ENCODE measurements around the gene BCL11B. TPM values are rescaled to one million over a fixed set of nuclear protein-coding genes. Genes with fewer than 3 reads are reported as not detected.
A peak's percentile ranks its signal among the peaks of the same experiment; 100 is the strongest.

BCL11B gene
- polyA plus RNA-seq, 3 donors from 2014 or later = 0.75 to 3.1 (median 1.0) TPM

DNA sequence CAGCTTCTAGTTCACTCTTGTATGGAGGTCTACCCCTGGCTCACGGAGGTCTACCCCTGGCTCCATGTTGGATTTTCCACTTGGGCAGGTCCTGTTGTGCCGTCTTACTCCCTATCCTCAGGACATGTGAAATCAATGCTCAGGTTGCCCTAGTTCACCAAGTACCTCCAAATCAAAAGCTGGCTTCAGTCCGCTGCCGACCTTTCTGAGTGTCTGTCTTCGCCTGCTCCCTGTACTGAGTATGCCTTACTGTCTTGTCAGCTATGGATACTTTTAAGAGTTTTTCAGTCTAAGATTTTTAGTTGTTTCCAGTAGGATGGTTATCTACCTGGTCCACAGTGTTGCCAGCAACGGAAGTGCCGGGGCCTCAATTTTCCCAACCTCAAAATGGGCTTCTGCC lies 40.1 kb upstream of the BCL11B start:
- Mint-ChIP-seq H3K4me3 (no peak overlapping the region), H3K4me1 (peaks cover 34 to 36% of the 10 kb centered on the region in 2 donors), H3K36me3 (peaks cover 0 to 4% (median 0%) of the 10 kb centered on the region in 3 donors), H3K9me3 (no peaks in the 10 kb centered on the region), H3K27me3 (ENCODE audit: low read depth in 3 of 3) (peaks cover 0 to 17% (median 2%) of the 10 kb centered on the region in 3 donors), H3K27ac (no peak overlapping the region)
- DNase-seq = no peak

DNA sequence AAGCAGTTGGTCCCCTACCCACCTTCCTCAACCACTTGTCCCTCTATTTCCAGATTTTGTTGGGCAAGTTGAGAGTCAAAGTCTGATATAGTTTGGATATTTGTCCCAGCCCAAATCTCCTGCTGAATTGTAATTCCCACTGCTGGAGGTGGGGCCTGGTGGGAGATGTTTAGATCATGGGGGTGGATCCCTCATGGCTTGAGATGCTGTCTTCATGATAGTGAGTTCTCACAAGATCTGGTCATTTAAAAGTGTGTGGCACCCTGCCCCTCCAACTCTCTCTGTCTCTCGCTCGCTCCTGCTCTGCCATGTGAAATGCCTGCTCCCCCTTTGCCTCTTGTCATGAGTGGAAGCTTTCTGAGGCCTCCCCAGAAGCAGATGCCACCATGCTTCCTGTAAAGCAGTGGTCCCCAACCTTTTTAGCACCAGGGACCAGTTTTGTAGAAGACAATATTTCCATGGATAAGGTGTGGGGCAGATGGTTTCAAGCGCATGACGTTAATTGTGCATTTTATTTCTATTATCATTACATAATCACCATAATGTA lies 37.3 kb upstream of the BCL11B start:
- peaks cover 0 to 4% (median 0%) of the 10 kb centered on the region in 3 donors for H3K36me3 Mint-ChIP-seq
- H3K9me3 Mint-ChIP-seq = no peaks in the 10 kb centered on the region
- peaks cover 7 to 8% of the 10 kb centered on the region in 2 donors for H3K4me1 Mint-ChIP-seq
- peaks cover 0 to 13% (median 2%) of the 10 kb centered on the region in 3 donors for H3K27me3 Mint-ChIP-seq (ENCODE audit: low read depth in 3 of 3)
- no peak overlapping the region for H3K4me3 Mint-ChIP-seq
- H3K27ac Mint-ChIP-seq = no peak overlapping the region
- no peak for DNase-seq

DNA sequence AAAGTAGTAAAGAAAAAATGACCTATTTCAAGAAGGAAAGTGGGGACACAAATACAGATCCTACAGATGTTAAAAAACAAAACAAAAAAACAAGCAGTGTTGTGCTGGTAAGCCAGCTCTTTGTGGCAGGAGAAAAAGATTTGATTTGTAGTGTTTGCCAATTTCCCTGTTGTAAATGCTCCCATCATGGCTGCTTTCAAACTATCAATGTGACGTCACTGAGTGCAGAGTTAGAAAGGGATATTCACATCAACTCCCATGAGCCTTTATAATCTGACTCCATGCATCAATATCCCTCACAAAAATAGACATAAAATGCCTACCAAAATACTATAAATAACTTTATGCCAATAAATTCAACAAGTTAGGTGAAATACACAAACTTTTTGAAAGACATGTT lies 32.2 kb upstream of the BCL11B start:
- peaks cover 0 to 8% (median 4%) of the 10 kb centered on the region in 6 donors for H3K9me3 Mint-ChIP-seq
- no peak overlapping the region for H3K4me3 Mint-ChIP-seq
- H3K27me3 Mint-ChIP-seq (ENCODE audit: low read depth in 3 of 3) = peaks cover 0 to 7% (median 0%) of the 10 kb centered on the region in 3 donors
- H3K27ac Mint-ChIP-seq = no peak overlapping the region
- H3K4me1 Mint-ChIP-seq = peaks cover 0 to 3% of the 10 kb centered on the region in 2 donors
- H3K36me3 Mint-ChIP-seq = peaks cover 0 to 9% (median 0%) of the 10 kb centered on the region in 3 donors
- DNase-seq = no peak

DNA sequence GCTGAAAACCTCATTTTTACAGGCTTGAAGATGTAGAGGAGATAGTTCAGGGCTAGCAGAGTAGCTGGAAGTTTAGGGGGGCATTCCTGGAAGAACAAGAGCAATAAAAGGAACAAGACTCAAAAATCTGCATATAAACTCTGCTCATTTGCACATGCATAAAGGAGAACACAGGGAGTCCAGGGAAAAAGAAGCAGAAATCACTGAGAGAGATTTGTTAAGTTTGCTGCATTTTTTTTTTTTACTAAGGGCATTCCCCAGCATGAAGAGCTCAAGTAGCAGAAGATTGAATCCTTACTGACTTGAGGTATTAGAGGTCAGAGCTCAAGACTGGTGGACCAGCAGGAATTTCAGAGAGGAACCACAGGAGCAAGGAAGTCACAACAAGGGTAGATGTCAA lies 28.2 kb upstream of the BCL11B start:
- Mint-ChIP-seq H3K27me3 (ENCODE audit: low read depth in 3 of 3) (peaks cover 0 to 11% (median 5%) of the 10 kb centered on the region in 3 donors), H3K9me3 (peaks cover 0 to 13% (median 6%) of the 10 kb centered on the region in 6 donors), H3K36me3 (peaks cover 4 to 13% (median 4%) of the 10 kb centered on the region in 3 donors), H3K4me1 (no peaks in the 10 kb centered on the region), H3K4me3 (no peak overlapping the region), H3K27ac (no peak overlapping the region)
- DNase-seq = no peak

DNA sequence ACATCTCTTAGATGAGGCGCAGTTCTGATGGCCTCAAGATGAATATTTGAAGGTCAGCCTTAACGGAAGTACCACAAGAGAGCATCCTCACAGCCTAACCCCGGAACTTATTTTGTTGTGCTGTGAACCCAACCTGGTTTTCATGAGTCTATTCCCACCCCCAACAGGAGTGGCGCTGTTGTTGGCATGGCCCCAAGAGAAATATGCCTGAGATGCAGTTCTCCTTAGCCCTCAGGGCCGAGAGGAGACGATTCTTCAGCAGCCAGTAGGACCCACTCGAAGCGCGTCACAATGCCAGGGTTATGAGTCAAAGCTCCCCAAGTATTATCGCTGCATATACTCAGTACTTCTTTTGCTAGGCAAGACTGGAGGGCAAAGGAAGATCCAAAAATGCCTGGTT lies 24.5 kb upstream of the BCL11B start:
- Mint-ChIP-seq H3K4me1 (peaks cover 3 to 5% of the 10 kb centered on the region in 2 donors), H3K36me3 (peaks cover 4 to 13% (median 8%) of the 10 kb centered on the region in 3 donors), H3K9me3 (peaks cover 0 to 12% (median 6%) of the 10 kb centered on the region in 6 donors), H3K27me3 (ENCODE audit: low read depth in 3 of 3) (peaks cover 2 to 10% (median 8%) of the 10 kb centered on the region in 3 donors), H3K27ac (no peak overlapping the region), H3K4me3 (no peak overlapping the region)
- DNase-seq = no peak

DNA sequence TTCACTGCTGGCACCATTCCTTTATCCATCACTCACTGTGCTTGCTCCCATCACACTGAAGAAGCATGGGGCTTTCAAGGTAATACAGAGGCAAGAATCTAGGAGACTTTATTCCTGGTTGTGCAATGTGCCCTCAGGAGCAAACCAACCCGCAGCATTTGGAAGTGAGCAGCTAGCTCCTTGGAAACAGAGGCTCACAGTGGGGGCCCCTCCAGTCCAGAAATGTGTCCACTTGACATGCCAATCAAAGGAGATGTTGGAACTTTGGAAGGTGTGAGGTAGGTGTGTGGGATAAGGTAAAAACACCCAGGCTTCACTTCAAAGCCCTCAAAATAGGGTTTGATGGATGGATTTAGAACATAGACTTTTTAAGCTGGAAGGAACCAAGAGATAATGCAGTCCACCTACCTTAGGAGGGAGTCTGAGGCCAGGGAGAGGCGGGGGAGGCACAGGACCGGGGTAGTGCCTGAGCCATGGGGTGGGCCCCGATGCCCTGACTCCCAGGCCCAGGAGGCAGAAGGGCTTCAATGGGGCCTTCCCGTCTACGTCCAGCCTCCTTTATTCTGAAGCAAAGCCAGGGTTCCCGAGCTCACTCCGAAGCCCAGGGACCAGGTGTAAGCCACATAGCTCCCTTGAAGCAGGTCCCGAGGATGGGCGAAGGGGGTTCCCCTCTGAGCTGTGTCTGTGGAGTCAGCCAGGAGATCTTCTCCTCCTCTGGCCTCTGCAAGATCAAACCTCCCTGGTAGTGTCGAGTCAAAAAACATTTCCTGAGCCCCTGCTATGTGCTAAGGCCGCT lies 17.6 kb upstream of the BCL11B start:
- Mint-ChIP-seq H3K27me3 (ENCODE audit: low read depth in 3 of 3) (peaks cover 4 to 13% (median 7%) of the 10 kb centered on the region in 3 donors), H3K36me3 (peaks cover 7 to 15% (median 11%) of the 10 kb centered on the region in 3 donors), H3K4me1 (peaks cover 54 to 61% of the 10 kb centered on the region in 2 donors), H3K4me3 (peak overlapping the region in 2 of 5 donors; percentile 19 to 36), H3K27ac (peak overlapping the region in 2 of 6 donors; percentile 61 to 75), H3K9me3 (no peaks in the 10 kb centered on the region)
- DNase-seq = no peak

DNA sequence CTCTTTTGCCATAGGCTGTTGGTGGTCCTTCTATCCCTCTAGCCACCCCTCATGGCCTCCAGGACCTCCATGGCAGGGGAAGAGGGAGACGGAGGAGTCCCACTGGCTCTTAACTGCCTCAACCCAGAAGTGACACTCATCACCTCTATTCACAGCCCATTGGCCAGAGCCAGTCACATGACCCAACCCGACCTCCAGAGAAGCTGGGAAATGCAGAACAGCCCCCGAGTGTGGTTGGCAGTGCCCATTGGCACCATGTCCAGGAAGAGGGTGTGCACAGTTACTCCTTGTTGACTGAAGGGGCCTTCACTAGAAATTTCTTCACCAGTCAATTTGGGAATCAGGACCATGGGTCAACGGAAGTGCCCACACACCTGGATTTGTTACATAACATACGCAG lies 17.0 kb upstream of the BCL11B start:
- Mint-ChIP-seq H3K4me1 (peaks cover 60 to 67% of the 10 kb centered on the region in 2 donors), H3K27me3 (ENCODE audit: low read depth in 3 of 3) (peaks cover 2 to 13% (median 7%) of the 10 kb centered on the region in 3 donors), H3K36me3 (peaks cover 7 to 19% (median 11%) of the 10 kb centered on the region in 3 donors), H3K27ac (peak overlapping the region in 2 of 6 donors; percentile 23 to 75), H3K9me3 (no peaks in the 10 kb centered on the region), H3K4me3 (peak overlapping the region in 1 of 5 donors; percentile 36)
- DNase-seq = no peak

DNA sequence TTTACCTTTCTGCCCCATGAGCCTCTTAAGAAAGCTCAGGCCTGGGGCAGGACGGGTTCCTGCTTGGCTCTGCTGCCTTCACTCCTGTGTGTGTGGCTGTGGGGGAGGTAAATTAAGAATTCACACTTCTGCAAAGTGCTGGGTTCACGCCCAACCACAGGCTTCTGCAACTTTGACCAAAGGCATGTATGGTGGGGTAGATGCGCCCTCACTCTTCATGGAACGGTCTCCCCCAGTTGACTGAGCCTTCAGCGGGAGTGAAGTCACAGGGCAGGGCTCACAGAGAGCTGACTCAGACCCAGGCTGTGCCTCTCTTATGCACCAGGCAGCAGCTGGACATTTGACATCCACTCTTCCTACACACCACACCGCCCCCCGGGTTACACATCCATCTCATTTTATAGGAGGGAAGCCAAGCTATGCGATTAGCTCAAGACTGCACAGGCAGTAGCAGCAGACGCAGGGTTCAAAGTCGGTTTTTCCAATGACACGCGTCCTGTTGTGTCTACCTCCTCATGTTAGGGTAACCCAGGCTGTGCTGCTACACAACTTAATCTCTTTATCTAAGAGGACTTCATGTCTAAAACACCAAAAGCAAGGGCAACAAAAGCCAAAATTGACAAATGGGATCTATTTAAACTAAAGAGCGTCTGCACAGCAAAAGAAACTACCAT lies 15.4 kb upstream of the BCL11B start:
- peak; percentile 84 to 86 (median 85) for DNase-seq

DNA sequence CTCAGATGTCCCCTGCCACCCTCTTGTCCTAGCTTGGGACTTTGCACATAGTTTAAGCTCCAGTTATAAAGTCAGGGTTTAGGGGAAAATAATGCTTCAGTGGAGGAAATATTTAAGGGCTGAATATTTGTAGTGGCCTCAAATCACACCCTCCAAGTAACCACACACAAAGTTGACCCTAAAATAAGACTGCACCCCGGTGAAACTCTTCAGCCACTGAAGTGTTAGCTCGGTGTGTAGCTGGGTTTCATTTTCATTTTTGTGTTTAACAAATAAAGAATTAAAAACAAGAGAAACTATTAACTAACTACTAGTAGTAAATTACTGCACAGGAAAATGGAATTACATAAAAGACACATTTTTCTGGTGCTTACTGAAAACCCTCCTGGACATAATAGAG lies 14.8 kb upstream of the BCL11B start:
- peaks cover 2 to 13% (median 7%) of the 10 kb centered on the region in 3 donors for H3K27me3 Mint-ChIP-seq (ENCODE audit: low read depth in 3 of 3)
- peak overlapping the region; percentile 94 to 99 (median 96) for H3K27ac Mint-ChIP-seq
- DNase-seq = peak; percentile 56 to 61 (median 56)
- peaks cover 10 to 25% (median 15%) of the 10 kb centered on the region in 3 donors for H3K36me3 Mint-ChIP-seq
- peak overlapping the region; percentile 90 to 97 (median 95) for H3K4me3 Mint-ChIP-seq
- H3K9me3 Mint-ChIP-seq = no peaks in the 10 kb centered on the region
- H3K4me1 Mint-ChIP-seq = peaks cover 75 to 80% of the 10 kb centered on the region in 2 donors

More for the DNA sequence above, 15.4 kb upstream of the BCL11B start:
- Mint-ChIP-seq H3K9me3 (no peaks in the 10 kb centered on the region), H3K27me3 (ENCODE audit: low read depth in 3 of 3) (peaks cover 2 to 13% (median 7%) of the 10 kb centered on the region in 3 donors), H3K4me1 (peaks cover 70 to 79% of the 10 kb centered on the region in 2 donors), H3K36me3 (peaks cover 10 to 28% (median 15%) of the 10 kb centered on the region in 3 donors), H3K27ac (peak overlapping the region; percentile 94 to 99 (median 96)), H3K4me3 (peak overlapping the region; percentile 90 to 97 (median 95))

DNA sequence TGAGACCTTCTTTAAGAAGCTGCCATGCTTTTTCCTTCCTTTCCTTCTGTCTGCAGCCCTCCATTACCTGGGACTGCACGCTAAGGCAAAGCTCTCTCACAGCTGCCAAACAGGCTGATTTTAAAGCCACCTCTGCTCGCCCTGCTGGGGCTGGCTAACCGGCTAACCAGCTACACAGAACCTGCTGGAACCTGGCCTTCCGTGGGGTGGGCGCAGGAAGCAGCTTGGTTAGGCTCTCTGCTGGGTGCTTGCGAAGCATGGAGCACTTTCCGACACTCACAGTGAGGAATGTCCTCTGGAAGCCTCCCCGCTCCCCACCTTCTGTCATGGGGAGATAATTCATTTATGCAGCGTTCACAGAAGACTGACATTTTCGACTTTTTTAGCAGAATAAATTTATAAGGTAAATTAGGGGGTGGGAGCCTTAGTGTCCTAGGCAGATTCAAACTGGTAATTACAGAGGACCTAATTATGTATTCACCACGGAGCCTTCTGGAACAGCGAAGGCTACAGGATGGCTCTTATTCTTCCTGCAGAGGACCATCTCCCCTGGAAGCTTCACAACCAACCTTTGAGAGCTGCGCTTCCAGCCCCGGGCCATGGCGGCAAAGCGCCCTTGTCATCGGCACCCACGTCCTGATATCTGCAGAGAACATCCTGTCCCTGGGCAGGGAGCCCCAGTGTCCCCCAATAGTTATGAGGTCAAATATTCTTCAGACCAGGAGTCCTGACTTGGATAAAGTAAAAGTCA lies 12.4 kb upstream of the BCL11B start:
- peak overlapping the region; percentile 90 to 97 (median 95) for H3K4me3 Mint-ChIP-seq
- no peaks in the 10 kb centered on the region for H3K9me3 Mint-ChIP-seq
- no peak for DNase-seq
- peaks cover 14 to 37% (median 19%) of the 10 kb centered on the region in 3 donors for H3K36me3 Mint-ChIP-seq
- H3K27ac Mint-ChIP-seq = peak overlapping the region; percentile 94 to 99 (median 96)
- H3K4me1 Mint-ChIP-seq = peaks cover 83 to 88% of the 10 kb centered on the region in 2 donors
- H3K27me3 Mint-ChIP-seq (ENCODE audit: low read depth in 3 of 3) = peaks cover 2 to 12% (median 6%) of the 10 kb centered on the region in 3 donors

DNA sequence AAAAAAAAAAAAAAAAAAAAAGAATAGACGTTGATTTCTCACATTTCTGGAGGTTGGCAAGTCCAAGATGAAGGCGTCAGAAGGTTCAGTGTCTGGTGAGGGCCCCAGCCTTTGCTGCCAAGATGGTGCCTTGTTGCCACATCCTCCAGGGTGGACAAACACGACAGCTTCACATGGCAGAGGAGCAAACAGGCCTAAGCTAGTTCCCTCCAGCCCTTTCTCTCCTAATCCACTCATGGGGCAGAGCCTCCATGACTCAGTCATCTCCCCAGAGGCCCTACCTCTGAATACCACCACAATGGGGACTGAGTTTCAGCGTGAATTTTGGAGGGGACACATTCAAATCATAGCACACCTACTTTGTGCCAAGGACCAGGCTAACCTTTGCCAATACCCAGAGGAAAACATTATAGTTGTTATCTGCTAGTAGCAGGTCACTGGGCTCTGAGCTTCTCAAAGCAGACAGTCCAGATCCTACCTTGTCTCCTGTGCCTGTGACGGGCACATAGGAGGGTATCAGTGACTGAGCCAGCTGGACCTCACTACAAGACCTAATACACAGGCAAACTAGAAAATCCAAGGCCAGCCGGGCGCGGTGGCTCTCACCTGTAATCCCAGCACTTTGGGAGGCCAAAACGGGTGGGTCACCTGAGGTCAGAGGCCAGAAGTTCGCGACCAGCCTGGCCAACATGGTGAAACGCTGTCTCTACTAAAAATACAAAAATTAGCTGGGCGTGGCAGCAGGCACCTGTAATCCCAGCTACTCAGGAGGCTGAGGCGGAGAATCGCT lies 10.5 kb upstream of the BCL11B start:
- peaks cover 14 to 37% (median 19%) of the 10 kb centered on the region in 3 donors for H3K36me3 Mint-ChIP-seq
- peaks cover 2 to 12% (median 3%) of the 10 kb centered on the region in 3 donors for H3K27me3 Mint-ChIP-seq (ENCODE audit: low read depth in 3 of 3)
- DNase-seq = no peak
- H3K9me3 Mint-ChIP-seq = no peaks in the 10 kb centered on the region
- H3K27ac Mint-ChIP-seq = peak overlapping the region in 5 of 6 donors; percentile 55 to 83 (median 78)
- H3K4me3 Mint-ChIP-seq = peak overlapping the region in 3 of 5 donors; percentile 3 to 64 (median 29)
- H3K4me1 Mint-ChIP-seq = peaks cover 78 to 87% of the 10 kb centered on the region in 2 donors

DNA sequence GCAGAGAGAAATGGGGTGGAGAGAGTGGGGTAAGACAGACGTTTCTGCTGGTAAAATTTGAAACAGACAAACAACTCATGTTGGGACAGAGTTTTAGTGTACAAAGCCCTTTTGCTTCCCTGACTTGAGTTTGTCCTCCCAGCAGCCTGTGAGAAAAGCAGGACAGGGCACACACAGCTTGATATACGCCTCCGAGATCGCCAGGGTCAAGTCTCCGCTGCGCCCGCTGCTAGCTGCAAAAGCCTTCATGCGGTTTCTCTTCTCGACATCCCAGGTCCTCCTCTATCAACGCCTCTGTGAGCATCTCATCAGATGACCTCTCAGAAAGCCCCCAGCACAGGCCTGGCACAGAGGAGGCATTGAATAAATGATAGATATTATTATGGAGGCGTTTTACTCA lies 9.4 kb upstream of the BCL11B start:
- H3K27ac Mint-ChIP-seq = peak overlapping the region in 5 of 6 donors; percentile 32 to 91 (median 87)
- H3K27me3 Mint-ChIP-seq (ENCODE audit: low read depth in 3 of 3) = peaks cover 0 to 3% (median 0%) of the 10 kb centered on the region in 3 donors
- H3K4me1 Mint-ChIP-seq = peaks cover 75 to 87% of the 10 kb centered on the region in 2 donors
- peak overlapping the region in 4 of 5 donors; percentile 59 to 82 (median 66) for H3K4me3 Mint-ChIP-seq
- DNase-seq = no peak
- peaks cover 14 to 37% (median 19%) of the 10 kb centered on the region in 3 donors for H3K36me3 Mint-ChIP-seq
- no peaks in the 10 kb centered on the region for H3K9me3 Mint-ChIP-seq

All from immature natural killer cell (primary cell).